ENCODE data around the gene PPP1R37. TPM values are rescaled to one million over a fixed set of nuclear protein-coding genes. Genes with fewer than 3 reads are reported as not detected.

PPP1R37 gene
- total RNA-seq, 1 donor = 53.6 TPM

- Histone ChIP-seq H3K27me3 (ENCODE audit: insufficient read depth, low read length) (peaks cover 17% of the 10 kb centered on the region), H3K4me1 (ENCODE audit: insufficient read depth, low read length) (peaks cover 8% of the 10 kb centered on the region), H3K4me3 (ENCODE audit: insufficient read depth, low read length) (no peak overlapping the region), H3K79me2 (ENCODE audit: insufficient read depth, low read length) (no peaks in the 10 kb centered on the region), H4K20me1 (ENCODE audit: insufficient read depth, low read length) (no peaks in the 10 kb centered on the region), H2AFZ (ENCODE audit: low read length) (no peak overlapping the region), H3K9me3 (ENCODE audit: low read depth, low read length) (no peaks in the 10 kb centered on the region), H3K4me2 (ENCODE audit: insufficient read depth, low read length) (no peak overlapping the region), H3K36me3 (ENCODE audit: insufficient read depth, low read length) (no peaks in the 10 kb centered on the region), H3K27ac (ENCODE audit: low read depth, low read length) (no peak overlapping the region)
- no peak for TF ChIP-seq CTCF (IDR thresholded peaks at IDR 0.05; ENCODE audit: extremely low read depth, low read depth, low read length)
- DNase-seq (ENCODE audit: insufficient read length, low spot score, missing footprints) = peak; percentile 80
Measured at GRCh38 chr19:45163156-45163555, 70.2 kb downstream of the PPP1R37 start.

GRCh38 chr19:45163751-45164460, 70.9 kb downstream of the PPP1R37 start:
- Histone ChIP-seq H2AFZ (ENCODE audit: low read length) (no peak overlapping the region), H3K27ac (ENCODE audit: low read depth, low read length) (no peak overlapping the region), H3K9me3 (ENCODE audit: low read depth, low read length) (no peaks in the 10 kb centered on the region), H3K27me3 (ENCODE audit: insufficient read depth, low read length) (peaks cover 17% of the 10 kb centered on the region), H3K36me3 (ENCODE audit: insufficient read depth, low read length) (no peaks in the 10 kb centered on the region), H3K4me1 (ENCODE audit: insufficient read depth, low read length) (peaks cover 8% of the 10 kb centered on the region), H3K79me2 (ENCODE audit: insufficient read depth, low read length) (no peaks in the 10 kb centered on the region), H3K4me3 (ENCODE audit: insufficient read depth, low read length) (no peak overlapping the region), H3K4me2 (ENCODE audit: insufficient read depth, low read length) (no peak overlapping the region), H4K20me1 (ENCODE audit: insufficient read depth, low read length) (no peaks in the 10 kb centered on the region)
- no peak for TF ChIP-seq CTCF (IDR thresholded peaks at IDR 0.05; ENCODE audit: extremely low read depth, low read depth, low read length)
- DNase-seq (ENCODE audit: insufficient read length, low spot score, missing footprints) = peak; percentile 71

- peak overlapping the region; percentile 13 for H3K4me3 ChIP-seq (ENCODE audit: insufficient read depth, low read length)
- DNase-seq (ENCODE audit: insufficient read length, low spot score, missing footprints) = peak; percentile 95
- H4K20me1 ChIP-seq (ENCODE audit: insufficient read depth, low read length) = no peaks in the 10 kb centered on the region
- H3K4me2 ChIP-seq (ENCODE audit: insufficient read depth, low read length) = no peak overlapping the region
- peaks cover 8% of the 10 kb centered on the region for H3K4me1 ChIP-seq (ENCODE audit: insufficient read depth, low read length)
- no peaks in the 10 kb centered on the region for H3K9me3 ChIP-seq (ENCODE audit: low read depth, low read length)
- no peak overlapping the region for H3K27ac ChIP-seq (ENCODE audit: low read depth, low read length)
- H3K36me3 ChIP-seq (ENCODE audit: insufficient read depth, low read length) = no peaks in the 10 kb centered on the region
- peak overlapping the region; percentile 59 for H2AFZ ChIP-seq (ENCODE audit: low read length)
- H3K79me2 ChIP-seq (ENCODE audit: insufficient read depth, low read length) = no peaks in the 10 kb centered on the region
- no peak for TF ChIP-seq CTCF (IDR thresholded peaks at IDR 0.05; ENCODE audit: extremely low read depth, low read depth, low read length)
- peaks cover 17% of the 10 kb centered on the region for H3K27me3 ChIP-seq (ENCODE audit: insufficient read depth, low read length)
Measured at GRCh38 chr19:45164577-45165335, 71.8 kb downstream of the PPP1R37 start.

- H3K36me3 ChIP-seq (ENCODE audit: insufficient read depth, low read length) = no peaks in the 10 kb centered on the region
- H3K27ac ChIP-seq (ENCODE audit: low read depth, low read length) = no peak overlapping the region
- DNase-seq (ENCODE audit: insufficient read length, low spot score, missing footprints) = peak; percentile 61
- H3K9me3 ChIP-seq (ENCODE audit: low read depth, low read length) = no peaks in the 10 kb centered on the region
- H3K27me3 ChIP-seq (ENCODE audit: insufficient read depth, low read length) = peaks cover 2% of the 10 kb centered on the region
- TF ChIP-seq CTCF (IDR thresholded peaks at IDR 0.05; ENCODE audit: extremely low read depth, low read depth, low read length) = no peak
- no peaks in the 10 kb centered on the region for H4K20me1 ChIP-seq (ENCODE audit: insufficient read depth, low read length)
- H3K4me2 ChIP-seq (ENCODE audit: insufficient read depth, low read length) = no peak overlapping the region
- H2AFZ ChIP-seq (ENCODE audit: low read length) = no peak overlapping the region
- H3K4me3 ChIP-seq (ENCODE audit: insufficient read depth, low read length) = no peak overlapping the region
- H3K4me1 ChIP-seq (ENCODE audit: insufficient read depth, low read length) = peaks cover 8% of the 10 kb centered on the region
- H3K79me2 ChIP-seq (ENCODE audit: insufficient read depth, low read length) = no peaks in the 10 kb centered on the region
Measured at GRCh38 chr19:45166723-45167252, 73.8 kb downstream of the PPP1R37 start.

All from osteoblast (primary cell).